Esophagus muscularis mucosa (tissue), 4 donors: ENCODE data around the gene PLPPR2. TPM values are rescaled to one million over a fixed set of nuclear protein-coding genes. Genes with fewer than 3 reads are reported as not detected.
A peak's percentile ranks its signal among the peaks of the same experiment; 100 is the strongest.
"Not testable (repeated sequence)": the region's sequence is repeated elsewhere in the genome, so short reads cannot be mapped to it uniquely, and the experiment has no call there.

Source experiments
- DNase-seq: peaks from one replicate; pipeline ENCODE4 v3.0.0-alpha.2; 2017; ENCODE audit errors: extremely low spot score
- H3K27ac ChIP-seq, 4 donors: fragments of 200-600 bp; sonication (generic); replicated peaks in 1 of 4; 1 replicate in 3 of 4; 2 replicates in 1 of 4; pipeline ENCODE4 v1.5.1; 2016 to 2019; ENCODE audit warnings: mild to moderate bottlenecking in 1 of 4
- H3K27me3 ChIP-seq, 4 donors: fragments of 200-600 bp; sonication (generic); one replicate each; pipeline versions ENCODE4 v1.5.1 to v1.6.0; 2016 to 2019
- H3K36me3 ChIP-seq, 4 donors: fragments of 200-600 bp; sonication (generic); one replicate each; pipeline ENCODE4 v1.5.1; 2016 to 2019
- H3K4me1 ChIP-seq, 4 donors: fragments of 200-600 bp; sonication (generic); one replicate each; pipeline ENCODE4 v1.5.1; 2016 to 2019
- H3K4me3 ChIP-seq, 4 donors: fragments of 200-600 bp; sonication (generic); 1 replicate in 2 of 4; 2 replicates in 2 of 4; pipeline ENCODE4 v1.5.1; 2016 to 2019; ENCODE audit warnings: mild to moderate bottlenecking in 4 of 4, moderate library complexity in 1 of 4
- H3K9me3 ChIP-seq, 4 donors: fragments of 200-600 bp; sonication (generic); 1 replicate in 3 of 4; 2 replicates in 1 of 4; pipeline ENCODE4 v1.5.1; 2016 to 2019
- EP300 ChIP-seq: sonication (generic); formaldehyde crosslinking; IDR thresholded peaks from one replicate; pipeline ENCODE4 v1.6.1; 2017; ENCODE audit warnings: antibody characterized with exemption
- POLR2A ChIP-seq: fragments of 450-650 bp; IDR thresholded peaks from one replicate; pipeline ENCODE4 v1.6.1; 2017; ENCODE audit warnings: antibody characterized with exemption, moderate library complexity, mild to moderate bottlenecking, low read depth
- POLR2AphosphoS5 ChIP-seq, 2 donors: sonication (generic); formaldehyde crosslinking; IDR thresholded peaks; one replicate each; pipeline ENCODE4 v1.6.1; 2017; ENCODE audit warnings: antibody characterized with exemption in 2 of 2
- whole genome bisulfite sequencing: methylation state at CpG from one replicate; pipeline ENCODE4 v1.1.5; 2018; 5-methylcytosine and 5-hydroxymethylcytosine counted together
- intact Hi-C: fragments of 100-400 bp; cut with DNase I; formaldehyde crosslinking; loops from one replicate; pipeline ENCODE4 v1.15.1; 2023
- total RNA-seq, 4 donors: library from RNA; depleted of rRNA; stranded (reverse); fragments of >200 nt; gene quantifications; one replicate each; pipeline versions ENCODE4 v1.1.0 to v1.2.1, GENCODE V29; 2016
- TF ChIP-seq, protein P1 (sequence below), 3 experiments: fragments of 200-600 bp in 2 of 3; fragments of 450-650 bp in 1 of 3; sonication (generic) in 2 of 3; IDR thresholded peaks; one replicate each; pipeline ENCODE4 v1.5.1; 2017 to 2019; ENCODE audit warnings: antibody characterized with exemption in 3 of 3, mild to moderate bottlenecking in 2 of 3, moderate library complexity in 1 of 3

The PLPPR2 gene, protein sequence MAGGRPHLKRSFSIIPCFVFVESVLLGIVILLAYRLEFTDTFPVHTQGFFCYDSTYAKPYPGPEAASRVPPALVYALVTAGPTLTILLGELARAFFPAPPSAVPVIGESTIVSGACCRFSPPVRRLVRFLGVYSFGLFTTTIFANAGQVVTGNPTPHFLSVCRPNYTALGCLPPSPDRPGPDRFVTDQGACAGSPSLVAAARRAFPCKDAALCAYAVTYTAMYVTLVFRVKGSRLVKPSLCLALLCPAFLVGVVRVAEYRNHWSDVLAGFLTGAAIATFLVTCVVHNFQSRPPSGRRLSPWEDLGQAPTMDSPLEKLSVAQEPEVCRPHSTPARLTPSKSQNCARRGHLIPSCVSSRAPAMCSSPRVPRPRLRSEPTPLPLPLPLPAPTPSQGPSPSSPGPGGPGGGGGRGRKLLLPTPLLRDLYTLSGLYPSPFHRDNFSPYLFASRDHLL
- total RNA-seq = 10 to 100 TPM; 32.0 to 49.8 (median 37.5) TPM

DNA sequence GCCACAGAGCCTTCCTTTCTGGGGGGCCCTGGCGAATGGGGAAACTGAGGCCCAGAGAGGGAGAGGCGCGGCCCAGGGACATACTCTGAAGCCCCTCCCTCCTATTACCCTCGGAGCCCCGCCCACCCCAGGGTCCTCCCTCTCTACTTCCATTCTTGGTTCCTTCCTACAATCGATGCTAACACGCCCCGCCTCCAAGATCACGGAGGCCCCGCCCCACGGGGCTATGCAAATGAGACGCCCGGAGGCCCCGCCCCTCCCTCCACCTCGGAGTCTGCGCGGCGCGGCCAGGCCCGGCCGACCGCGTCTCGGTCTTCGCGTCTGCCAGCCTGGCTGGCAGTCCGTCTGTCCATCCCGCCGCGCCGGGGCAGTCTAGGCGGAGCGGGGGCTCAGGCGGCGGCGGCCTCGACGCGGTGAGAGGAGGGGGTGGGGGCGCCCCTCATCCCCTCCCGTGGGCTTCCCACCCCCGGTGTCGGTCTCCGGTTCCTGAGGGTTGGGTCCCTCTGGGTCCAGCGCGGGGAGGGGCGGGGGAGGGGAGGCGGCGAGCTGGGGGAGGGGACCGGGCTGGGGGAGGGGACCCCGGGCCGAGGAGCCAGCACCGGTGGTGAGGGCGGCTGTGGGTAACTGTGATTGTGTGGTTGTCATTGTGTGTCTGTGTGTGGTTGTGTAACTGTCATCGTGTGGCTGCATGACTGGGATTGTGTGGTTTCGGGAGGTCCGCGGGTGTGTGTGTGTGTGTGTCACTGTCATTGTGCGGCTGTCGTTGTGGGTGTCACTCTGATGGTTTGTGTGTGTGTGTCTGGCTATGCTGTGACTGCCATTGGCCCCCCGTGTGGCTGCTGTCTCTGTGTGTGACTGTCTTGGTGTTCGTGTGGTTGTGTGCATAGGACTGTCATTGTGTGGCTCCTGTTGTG, at the start of gene PLPPR2:
TSS of gene PLPPR2 (plus strand) at position 273 of the 914 bp plus-strand sequence. CDS start 2,242 bp downstream, outside the sequence.
- Histone ChIP-seq H3K27me3 (no peaks in the 10 kb centered on the region), H3K9me3 (no peaks in the 10 kb centered on the region), H3K4me1 (peaks cover 5 to 28% (median 25%) of the 10 kb centered on the region in 4 donors), H3K4me3 (peak within 1 kb of the TSS; percentile 73 to 83 (median 80)), H3K36me3 (peaks cover 6 to 25% (median 19%) of the 10 kb centered on the region in 4 donors), H3K27ac (peak within 1 kb of the TSS; percentile 79 to 84 (median 82))
- peak; percentile 99 for DNase-seq
- WGBS = 13% methylated on average over 20 of the region's 62 CpGs
- TF ChIP-seq, protein P1, sequence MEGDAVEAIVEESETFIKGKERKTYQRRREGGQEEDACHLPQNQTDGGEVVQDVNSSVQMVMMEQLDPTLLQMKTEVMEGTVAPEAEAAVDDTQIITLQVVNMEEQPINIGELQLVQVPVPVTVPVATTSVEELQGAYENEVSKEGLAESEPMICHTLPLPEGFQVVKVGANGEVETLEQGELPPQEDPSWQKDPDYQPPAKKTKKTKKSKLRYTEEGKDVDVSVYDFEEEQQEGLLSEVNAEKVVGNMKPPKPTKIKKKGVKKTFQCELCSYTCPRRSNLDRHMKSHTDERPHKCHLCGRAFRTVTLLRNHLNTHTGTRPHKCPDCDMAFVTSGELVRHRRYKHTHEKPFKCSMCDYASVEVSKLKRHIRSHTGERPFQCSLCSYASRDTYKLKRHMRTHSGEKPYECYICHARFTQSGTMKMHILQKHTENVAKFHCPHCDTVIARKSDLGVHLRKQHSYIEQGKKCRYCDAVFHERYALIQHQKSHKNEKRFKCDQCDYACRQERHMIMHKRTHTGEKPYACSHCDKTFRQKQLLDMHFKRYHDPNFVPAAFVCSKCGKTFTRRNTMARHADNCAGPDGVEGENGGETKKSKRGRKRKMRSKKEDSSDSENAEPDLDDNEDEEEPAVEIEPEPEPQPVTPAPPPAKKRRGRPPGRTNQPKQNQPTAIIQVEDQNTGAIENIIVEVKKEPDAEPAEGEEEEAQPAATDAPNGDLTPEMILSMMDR (IDR thresholded peaks at IDR 0.05) = no peak
- TF ChIP-seq POLR2A = peak; percentile 58
- TF ChIP-seq POLR2AphosphoS5 (IDR thresholded peaks at IDR 0.05) = peak; percentile 80 to 91
- intact Hi-C loops = no loop called here

DNA sequence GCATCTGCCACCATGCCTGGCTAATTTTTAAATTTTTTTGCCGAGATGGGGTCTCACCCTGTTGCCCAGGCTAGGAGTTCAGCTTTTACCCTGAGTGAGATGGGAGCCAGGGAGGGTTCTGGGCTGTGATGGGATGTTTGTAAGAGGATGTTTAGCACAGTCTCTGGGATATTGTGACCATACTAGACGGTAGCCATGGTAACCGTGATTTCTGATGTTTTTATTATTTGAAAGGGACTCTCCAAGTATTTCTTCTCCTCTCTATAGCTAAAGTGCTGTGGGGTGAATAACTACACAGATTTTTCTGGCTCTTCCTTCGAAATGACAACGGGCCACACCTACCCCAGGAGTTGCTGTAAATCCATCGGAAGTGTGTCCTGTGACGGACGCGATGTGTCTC, 48.9 kb upstream of the PLPPR2 start:
- no peak for DNase-seq
- H3K9me3 ChIP-seq = no peaks in the 10 kb centered on the region
- no peaks in the 10 kb centered on the region for H3K36me3 ChIP-seq
- 76% methylated on average over 8 of the region's 9 CpGs for WGBS
- H3K27ac ChIP-seq = no peak overlapping the region
- H3K4me1 ChIP-seq = no peaks in the 10 kb centered on the region
- H3K4me3 ChIP-seq = no peak overlapping the region
- no peak for TF ChIP-seq POLR2AphosphoS5 (IDR thresholded peaks at IDR 0.05)
- no peak for TF ChIP-seq EP300
- TF ChIP-seq, protein P1 (IDR thresholded peaks at IDR 0.05) = no peak
- no peak for TF ChIP-seq POLR2A
- peaks cover 0 to 15% (median 0%) of the 10 kb centered on the region in 4 donors for H3K27me3 ChIP-seq
- intact Hi-C loops = no loop called here

DNA sequence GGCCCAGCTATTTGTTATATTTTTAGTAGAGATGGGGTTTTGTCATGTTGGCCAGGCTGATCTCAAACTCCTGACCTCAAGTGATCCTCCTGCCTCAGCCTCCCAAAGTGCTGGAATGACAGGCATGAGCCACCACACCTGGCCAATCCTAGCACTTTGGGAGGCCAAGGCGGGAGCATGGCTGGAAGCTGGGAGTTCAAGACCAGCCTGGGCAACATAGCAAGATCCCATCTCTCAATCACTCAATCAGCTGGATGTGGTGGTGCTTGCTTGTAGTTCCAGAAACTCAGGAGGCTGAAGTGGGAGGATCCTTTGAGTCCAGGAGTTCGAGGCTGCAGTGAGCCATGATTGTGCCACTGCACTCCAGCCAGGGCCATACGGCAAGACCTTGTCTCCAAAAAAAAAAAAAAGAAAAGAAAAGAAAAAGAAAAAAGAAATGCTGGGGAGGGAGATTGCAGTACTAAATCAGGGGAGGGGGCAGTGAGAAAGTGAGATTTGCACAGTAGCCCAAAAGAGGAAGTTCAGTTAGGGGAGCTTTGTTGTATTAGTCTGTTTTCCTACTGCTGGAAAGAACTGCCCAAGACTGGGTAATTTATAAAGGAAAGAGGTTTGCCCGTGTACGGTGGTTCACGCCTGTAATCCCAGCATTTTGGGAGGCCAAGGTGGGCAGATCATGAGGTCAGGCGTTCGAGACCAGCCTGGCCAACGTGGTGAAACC, 34.8 kb upstream of the PLPPR2 start:
- H3K36me3 ChIP-seq, H3K9me3 ChIP-seq, H3K27me3 ChIP-seq, DNase-seq, H3K4me3 ChIP-seq, H3K27ac ChIP-seq, intact Hi-C loops: not testable (repeated sequence)
- H3K4me1 ChIP-seq = peaks cover 18 to 40% (median 36%) of the 10 kb centered on the region in 4 donors
- WGBS = 77% methylated on average over 8 of the region's 9 CpGs

DNA sequence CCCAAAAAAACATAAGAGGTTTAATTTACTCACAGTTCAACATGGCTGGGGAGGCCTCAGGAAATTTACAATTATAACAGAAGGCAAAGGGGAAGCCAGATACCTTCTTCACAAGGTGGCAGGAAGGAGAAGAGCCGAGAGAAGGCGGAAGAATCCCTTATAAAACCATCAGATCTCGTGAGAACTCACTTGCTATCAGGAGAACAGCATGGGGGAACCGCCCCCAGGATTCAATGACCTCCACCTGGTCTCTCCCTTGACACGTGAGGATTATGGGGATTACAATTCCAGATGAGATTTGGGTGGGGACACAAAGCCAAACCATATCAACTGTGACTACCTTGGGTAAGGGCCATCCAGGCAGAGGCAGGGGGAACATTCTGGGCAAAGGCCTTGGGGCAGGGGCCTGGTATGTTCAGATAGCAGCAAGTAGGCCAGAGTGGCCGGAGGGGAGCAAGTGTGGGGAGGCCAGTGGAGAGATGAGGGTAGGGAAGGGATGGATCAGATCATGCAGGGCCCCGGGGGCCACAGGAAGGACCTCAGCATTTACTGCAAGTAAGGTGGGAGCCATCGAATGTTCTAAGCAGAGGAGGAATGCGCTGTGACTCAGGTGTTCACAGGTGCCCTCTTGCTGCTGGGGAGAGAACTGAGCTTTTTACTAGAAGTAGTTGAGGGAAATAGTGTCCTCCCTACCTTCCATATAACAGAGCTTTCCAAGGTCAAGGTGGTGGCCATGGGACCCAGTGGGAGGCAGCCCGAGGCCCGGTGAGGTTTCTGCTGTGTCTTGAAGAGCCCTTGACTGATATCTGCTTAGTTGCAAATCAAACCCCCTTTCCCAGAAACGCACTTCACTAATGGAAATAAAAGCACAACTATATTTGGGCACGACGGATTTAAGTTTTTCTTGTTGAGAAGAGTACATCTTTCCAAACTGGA, 33.8 kb upstream of the PLPPR2 start:
- no peaks in the 10 kb centered on the region for H3K27me3 ChIP-seq
- H3K4me1 ChIP-seq = peaks cover 18 to 40% (median 36%) of the 10 kb centered on the region in 4 donors
- no peak overlapping the region for H3K27ac ChIP-seq
- TF ChIP-seq POLR2AphosphoS5 (IDR thresholded peaks at IDR 0.05) (no peak), EP300 (no peak), POLR2A (no peak)
- TF ChIP-seq, protein P1 (IDR thresholded peaks at IDR 0.05) = no peak
- no peaks in the 10 kb centered on the region for H3K9me3 ChIP-seq
- peaks cover 0 to 17% (median 13%) of the 10 kb centered on the region in 4 donors for H3K36me3 ChIP-seq
- no peak overlapping the region for H3K4me3 ChIP-seq
- no peak for DNase-seq
- WGBS = 74% methylated on average over 14 of the region's 14 CpGs
- intact Hi-C loops = no loop called here
